Neural crest cell (in vitro differentiated cells): Measurements from ENCODE around the gene RGS7. TPM values are rescaled to one million over a fixed set of nuclear protein-coding genes. Genes with fewer than 3 reads are reported as not detected.

Source experiments
- DNase-seq: peaks from one replicate; pipeline ENCODE4 v3.0.0; 2021; ENCODE audit warnings: low read depth, mixed read lengths, low spot score
- H3K27ac Mint-ChIP-seq: one replicate; pipeline ENCODE4 v1.8.0; 2021; ENCODE audit warnings: mild to moderate bottlenecking, mixed read lengths; ENCODE audit not compliant: unreplicated experiment
- H3K27me3 Mint-ChIP-seq: 2 replicates; pipeline ENCODE4 v1.8.0; 2021; ENCODE audit warnings: low read depth, mild to moderate bottlenecking, mixed read lengths
- H3K36me3 Mint-ChIP-seq: 2 replicates; pipeline ENCODE4 v1.8.0; 2021; ENCODE audit warnings: low read depth, mild to moderate bottlenecking, mixed read lengths
- H3K4me1 Mint-ChIP-seq: 2 replicates; pipeline ENCODE4 v1.8.0; 2021; ENCODE audit warnings: mixed read lengths
- H3K4me3 Mint-ChIP-seq: one replicate; pipeline ENCODE4 v1.8.0; 2021; ENCODE audit warnings: mild to moderate bottlenecking, mixed read lengths
- H3K9me3 Mint-ChIP-seq: 2 replicates; pipeline ENCODE4 v1.8.0; 2021; ENCODE audit warnings: mixed read lengths
- total RNA-seq: library from RNA; stranded (reverse); gene quantifications from 2 replicates; pipeline ENCODE4 v1.2.1, GENCODE V29; 2021
- TF ChIP-seq, protein P1 (sequence below): fragments of 200-600 bp; sonication (generic); conservative IDR thresholded peaks from 2 replicates; pipeline ENCODE4 v1.5.0; 2021; ENCODE audit warnings: antibody characterized with exemption, mild to moderate bottlenecking

The RGS7 gene
- total RNA-seq, 1 donor from 2014 or later, result 0.65 TPM

DNA sequence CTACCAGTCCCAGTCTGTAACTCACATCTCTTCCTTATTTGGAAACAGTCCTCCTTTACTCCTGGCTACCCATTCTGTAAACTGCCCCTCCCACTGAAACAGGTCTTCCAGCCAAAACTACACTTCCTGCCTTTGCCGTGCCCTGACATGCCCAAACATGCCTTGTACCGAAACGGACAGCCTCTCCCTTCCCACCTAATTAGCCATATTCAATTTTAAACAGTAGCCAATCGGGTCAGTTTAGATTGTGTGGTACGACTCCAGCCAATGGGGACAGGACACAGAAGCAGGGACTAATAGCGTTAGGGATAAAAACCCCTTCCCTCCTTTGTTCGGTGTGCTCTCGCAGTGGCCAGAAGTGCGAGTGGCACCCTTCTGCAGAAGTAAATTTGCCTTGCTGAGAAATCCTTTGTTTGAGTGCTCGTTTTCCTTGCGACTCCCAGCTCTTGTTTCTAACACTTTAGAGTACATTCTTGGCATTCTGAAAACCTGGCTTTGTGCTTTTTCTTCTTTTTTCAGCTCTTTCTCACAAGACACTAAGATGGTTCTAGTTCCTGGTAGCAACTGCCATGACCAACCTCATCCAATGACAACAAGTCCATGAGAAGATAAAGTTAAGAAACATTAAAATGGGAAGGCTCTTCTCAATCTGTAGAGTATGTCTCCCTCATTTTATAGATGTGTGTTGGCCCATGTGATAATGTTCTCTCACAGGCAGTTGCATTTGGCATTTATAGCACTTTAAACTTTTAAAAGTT lies 419.9 kb downstream of the RGS7 start:
- Mint-ChIP-seq H3K36me3 (peaks cover 5% of the 10 kb centered on the region), H3K9me3 (peaks cover 7% of the 10 kb centered on the region), H3K27me3 (no peaks in the 10 kb centered on the region), H3K4me1 (no peaks in the 10 kb centered on the region), H3K27ac (no peak overlapping the region), H3K4me3 (no peak overlapping the region)
- no peak for DNase-seq
- TF ChIP-seq, protein P1, sequence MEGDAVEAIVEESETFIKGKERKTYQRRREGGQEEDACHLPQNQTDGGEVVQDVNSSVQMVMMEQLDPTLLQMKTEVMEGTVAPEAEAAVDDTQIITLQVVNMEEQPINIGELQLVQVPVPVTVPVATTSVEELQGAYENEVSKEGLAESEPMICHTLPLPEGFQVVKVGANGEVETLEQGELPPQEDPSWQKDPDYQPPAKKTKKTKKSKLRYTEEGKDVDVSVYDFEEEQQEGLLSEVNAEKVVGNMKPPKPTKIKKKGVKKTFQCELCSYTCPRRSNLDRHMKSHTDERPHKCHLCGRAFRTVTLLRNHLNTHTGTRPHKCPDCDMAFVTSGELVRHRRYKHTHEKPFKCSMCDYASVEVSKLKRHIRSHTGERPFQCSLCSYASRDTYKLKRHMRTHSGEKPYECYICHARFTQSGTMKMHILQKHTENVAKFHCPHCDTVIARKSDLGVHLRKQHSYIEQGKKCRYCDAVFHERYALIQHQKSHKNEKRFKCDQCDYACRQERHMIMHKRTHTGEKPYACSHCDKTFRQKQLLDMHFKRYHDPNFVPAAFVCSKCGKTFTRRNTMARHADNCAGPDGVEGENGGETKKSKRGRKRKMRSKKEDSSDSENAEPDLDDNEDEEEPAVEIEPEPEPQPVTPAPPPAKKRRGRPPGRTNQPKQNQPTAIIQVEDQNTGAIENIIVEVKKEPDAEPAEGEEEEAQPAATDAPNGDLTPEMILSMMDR, result no peak

DNA sequence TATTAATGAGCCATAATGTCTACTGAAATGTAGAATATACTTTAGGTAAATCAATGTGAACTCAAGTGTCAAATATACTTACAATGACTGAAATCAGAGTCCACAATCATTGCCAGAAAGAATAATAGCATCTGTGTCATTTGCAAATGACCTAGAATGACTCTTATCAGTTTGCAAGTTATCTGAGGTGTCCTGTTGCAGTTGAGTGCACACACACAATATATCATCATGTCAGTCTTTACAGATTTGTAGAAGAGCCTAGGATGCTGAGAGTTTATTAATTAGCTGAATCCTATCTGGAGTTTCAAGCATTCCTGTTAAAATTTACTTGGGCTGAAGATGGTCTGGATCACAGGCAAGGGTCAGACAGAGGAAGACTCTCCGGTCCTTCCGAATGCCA lies 421.1 kb downstream of the RGS7 start:
- peaks cover 5% of the 10 kb centered on the region for H3K36me3 Mint-ChIP-seq
- H3K9me3 Mint-ChIP-seq, result peaks cover 7% of the 10 kb centered on the region
- H3K4me1 Mint-ChIP-seq, result no peaks in the 10 kb centered on the region
- no peak overlapping the region for H3K4me3 Mint-ChIP-seq
- TF ChIP-seq, protein P1, result no peak
- DNase-seq, result no peak
- no peak overlapping the region for H3K27ac Mint-ChIP-seq
- no peaks in the 10 kb centered on the region for H3K27me3 Mint-ChIP-seq

DNA sequence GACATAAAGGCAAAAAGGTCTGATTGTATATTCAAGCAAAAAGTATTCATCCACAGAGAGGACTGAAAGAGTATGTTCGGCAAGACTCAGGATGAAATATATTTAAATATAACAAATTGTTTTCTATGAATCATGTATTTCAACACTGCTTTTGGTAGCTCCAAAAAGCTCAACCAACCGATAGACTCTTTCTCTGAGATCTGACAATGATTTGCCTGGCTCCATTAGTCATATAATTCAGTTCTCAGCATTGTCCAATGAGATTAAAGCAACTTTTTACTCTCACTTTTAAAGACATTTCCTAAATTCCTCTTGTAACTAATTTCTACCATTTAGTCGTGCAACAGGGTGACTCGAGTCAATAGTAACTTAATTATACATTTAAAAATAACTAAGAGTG lies 426.0 kb downstream of the RGS7 start:
- DNase-seq, result no peak
- no peak overlapping the region for H3K27ac Mint-ChIP-seq
- H3K4me3 Mint-ChIP-seq, result no peak overlapping the region
- H3K27me3 Mint-ChIP-seq, result no peaks in the 10 kb centered on the region
- no peaks in the 10 kb centered on the region for H3K9me3 Mint-ChIP-seq
- H3K4me1 Mint-ChIP-seq, result no peaks in the 10 kb centered on the region
- no peaks in the 10 kb centered on the region for H3K36me3 Mint-ChIP-seq
- TF ChIP-seq, protein P1, result no peak

DNA sequence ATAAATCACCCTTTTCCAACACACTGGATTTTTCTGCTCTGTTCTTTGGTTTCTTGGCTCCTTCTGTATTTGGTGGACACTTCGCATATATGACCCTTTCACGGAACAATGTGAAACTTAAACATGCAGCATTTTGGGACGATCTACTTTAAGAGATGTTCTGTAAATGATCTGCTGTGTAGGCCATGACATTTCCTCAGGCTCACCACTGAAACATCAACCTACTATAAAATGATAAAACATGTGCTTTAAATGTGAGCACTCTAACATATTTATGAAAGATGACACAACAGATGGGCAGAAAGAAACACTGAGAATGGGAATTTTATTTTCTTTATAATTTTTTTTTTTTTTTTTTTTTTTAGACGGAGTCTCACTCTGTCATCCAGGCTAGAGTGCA lies 428.7 kb downstream of the RGS7 start:
- TF ChIP-seq, protein P1, result no peak
- no peak for DNase-seq
- Mint-ChIP-seq H3K27ac (no peak overlapping the region), H3K27me3 (no peaks in the 10 kb centered on the region), H3K4me3 (no peak overlapping the region), H3K4me1 (no peaks in the 10 kb centered on the region), H3K36me3 (no peaks in the 10 kb centered on the region), H3K9me3 (peaks cover 3% of the 10 kb centered on the region)

DNA sequence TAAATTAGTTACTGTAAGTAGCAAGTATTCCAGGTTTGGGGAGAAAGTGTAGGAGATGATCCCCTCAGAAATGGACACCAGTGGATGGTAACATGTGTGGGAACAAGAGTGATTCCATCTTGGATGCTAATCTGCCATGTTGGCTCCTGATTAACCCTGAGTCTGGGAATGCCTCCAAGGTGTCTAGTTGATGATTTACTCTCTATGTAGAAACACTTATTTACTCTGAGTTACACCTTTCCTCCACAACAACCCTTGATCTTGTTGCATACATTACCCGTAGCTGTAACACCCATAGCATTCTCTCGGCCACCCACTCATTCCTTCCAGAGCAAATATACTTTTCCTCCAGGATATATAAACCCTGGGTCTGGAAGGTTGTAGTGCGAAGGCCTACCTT lies 429.2 kb downstream of the RGS7 start:
- H3K9me3 Mint-ChIP-seq, result peaks cover 3% of the 10 kb centered on the region
- no peaks in the 10 kb centered on the region for H3K4me1 Mint-ChIP-seq
- no peaks in the 10 kb centered on the region for H3K36me3 Mint-ChIP-seq
- TF ChIP-seq, protein P1, result no peak
- H3K27ac Mint-ChIP-seq, result no peak overlapping the region
- no peaks in the 10 kb centered on the region for H3K27me3 Mint-ChIP-seq
- DNase-seq, result no peak
- no peak overlapping the region for H3K4me3 Mint-ChIP-seq
